Naive thymus-derived CD8-positive, alpha-beta T cell (primary cell): ENCODE measurements around the gene FOXB2. TPM values are rescaled to one million over a fixed set of nuclear protein-coding genes. Genes with fewer than 3 reads are reported as not detected.
"Not testable (repeated sequence)": the region's sequence is repeated elsewhere in the genome, so short reads cannot be mapped to it uniquely, and the experiment has no call there.

Experiments used
- ATAC-seq, 2 donors: fragments of 150-1000 bp; cut with Tn5 transposase in 1 of 2; sonication (Bioruptor Pico), chemical (Tn5 transposase) in 1 of 2; 1 replicate in 1 of 2; 2 replicates in 1 of 2; pipeline ENCODE4 v1.10.0; 2021; ENCODE audit warnings: mild to moderate bottlenecking in 2 of 2, moderate library complexity in 2 of 2
- POLR2A ChIA-PET: fragments of 350-600 bp; sonication (Branson Sonifier 250); formaldehyde crosslinking; loops from one replicate; lab custom pipeline; 2021; ENCODE audit warnings: antibody characterized with exemption; lab: Charles Lee
- DNase-seq, 10 donors: peaks; one replicate each; pipeline versions ENCODE4 v3.0.0 to v3.0.0-alpha.2; 2020 to 2022
- H3K27ac Mint-ChIP-seq, 10 donors: one replicate each; pipeline ENCODE4 v1.8.0; 2020 to 2022; ENCODE audit warnings: mild to moderate bottlenecking in 10 of 10, mixed read lengths in 10 of 10, moderate library complexity in 4 of 10, inconsistent platforms in 1 of 10
- H3K27me3 Mint-ChIP-seq, 5 donors: one replicate each; pipeline ENCODE4 v1.8.0; 2021 to 2022; ENCODE audit warnings: mixed read lengths in 5 of 5
- H3K36me3 Mint-ChIP-seq, 3 donors: one replicate each; pipeline ENCODE4 v1.8.0; 2020 to 2022; ENCODE audit warnings: mixed read lengths in 3 of 3, mild to moderate bottlenecking in 2 of 3, inconsistent platforms in 1 of 3
- H3K4me1 Mint-ChIP-seq, 4 donors: one replicate each; pipeline ENCODE4 v1.8.0; 2021 to 2022; ENCODE audit warnings: mixed read lengths in 4 of 4
- H3K4me3 Mint-ChIP-seq, 10 donors: one replicate each; pipeline ENCODE4 v1.8.0; 2020 to 2022; ENCODE audit warnings: mild to moderate bottlenecking in 10 of 10, mixed read lengths in 10 of 10, moderate library complexity in 6 of 10, inconsistent platforms in 1 of 10
- H3K9me3 Mint-ChIP-seq, 9 donors: one replicate each; pipeline ENCODE4 v1.8.0; 2020 to 2022; ENCODE audit warnings: mixed read lengths in 9 of 9, mild to moderate bottlenecking in 3 of 9, inconsistent platforms in 1 of 9, moderate library complexity in 1 of 9
- polyA plus RNA-seq, 3 donors: library from polyadenylated mRNA; unstranded; fragments of 300-500 nt; fragmentation: Illumina TruSeq; gene quantifications; one replicate each; pipeline ENCODE4 v1.2.3, GENCODE V29; 2021
- total RNA-seq, 8 experiments: library from RNA in 2 of 8; stranded (reverse) in 2 of 8; gene quantifications; one replicate each; pipeline ENCODE4 v1.2.3 and lab custom pipeline; 2021 to 2026

The FOXB2 gene
- total and polyA plus RNA-seq, 5 experiments from 2014 or later: not detected

DNA sequence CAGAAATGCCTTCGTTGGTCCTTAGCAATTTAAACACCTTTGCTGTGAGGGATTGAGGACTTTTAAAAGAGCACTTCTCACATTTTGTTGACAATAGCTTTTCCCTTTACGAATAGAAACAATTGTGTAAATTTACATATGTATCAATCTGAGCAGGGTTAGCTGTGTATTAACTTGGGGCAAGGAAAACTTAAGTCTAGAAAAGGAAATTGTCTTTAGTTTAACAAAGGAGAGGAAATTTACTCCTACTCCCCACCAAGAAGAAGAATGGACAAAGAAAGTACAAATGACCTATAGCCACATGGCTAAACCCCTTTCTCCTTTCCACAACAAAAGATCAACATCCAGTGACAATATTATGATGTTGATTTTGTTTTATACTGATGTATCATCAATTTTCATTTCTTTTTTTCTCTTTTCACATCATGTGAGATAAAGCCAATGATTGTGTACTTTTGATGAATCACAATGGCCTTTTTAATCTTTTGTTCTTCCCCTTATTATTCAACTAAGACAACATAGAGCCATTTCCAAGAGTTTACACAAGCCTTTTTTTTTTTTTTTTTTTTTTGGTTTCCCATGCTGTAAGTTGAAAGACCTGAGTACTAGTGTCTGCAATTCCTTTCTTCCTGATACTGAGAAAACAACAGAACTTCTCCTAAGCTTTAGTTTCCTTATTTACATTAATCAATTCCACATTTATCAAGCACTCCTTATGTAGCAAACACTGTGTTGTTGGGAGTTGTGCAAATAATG lies 19.0 kb downstream of the FOXB2 start:
- Mint-ChIP-seq H3K4me3 (no peak overlapping the region), H3K27ac (no peak overlapping the region), H3K27me3 (peaks cover 10 to 22% (median 20%) of the 10 kb centered on the region in 5 donors), H3K9me3 (peaks cover 0 to 6% (median 0%) of the 10 kb centered on the region in 9 donors), H3K4me1 (no peaks in the 10 kb centered on the region), H3K36me3 (peaks cover 0 to 5% (median 0%) of the 10 kb centered on the region in 3 donors)
- POLR2A ChIA-PET: no interaction called here
- ATAC-seq (no peak), DNase-seq (no peak)

DNA sequence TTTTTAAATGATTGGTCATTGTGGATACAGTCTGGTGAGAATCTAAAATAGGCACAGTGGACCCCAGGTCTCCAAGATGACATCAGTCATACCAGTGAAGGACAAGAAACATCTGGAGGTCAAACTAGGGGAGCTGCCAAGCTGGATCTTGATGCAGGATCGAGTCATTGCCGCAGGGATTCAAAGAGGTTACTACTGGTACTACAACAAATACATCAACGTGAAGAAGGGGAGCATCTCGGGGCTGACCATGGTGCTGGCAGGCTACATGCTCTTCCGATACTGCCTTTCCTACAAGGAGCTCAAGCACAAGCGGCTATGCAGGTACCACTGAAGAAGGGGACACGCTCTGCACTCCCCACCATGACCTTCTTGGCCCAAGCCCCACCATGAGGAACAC lies 20.9 kb downstream of the FOXB2 start:
- no peak overlapping the region for H3K4me3 Mint-ChIP-seq
- POLR2A ChIA-PET: no interaction called here
- H3K36me3 Mint-ChIP-seq: peaks cover 0 to 5% (median 0%) of the 10 kb centered on the region in 3 donors
- H3K27ac Mint-ChIP-seq: no peak overlapping the region
- peaks cover 0 to 24% (median 17%) of the 10 kb centered on the region in 5 donors for H3K27me3 Mint-ChIP-seq
- DNase-seq (no peak), ATAC-seq (no peak)
- H3K4me1 Mint-ChIP-seq: no peaks in the 10 kb centered on the region
- peaks cover 0 to 6% (median 0%) of the 10 kb centered on the region in 9 donors for H3K9me3 Mint-ChIP-seq

DNA sequence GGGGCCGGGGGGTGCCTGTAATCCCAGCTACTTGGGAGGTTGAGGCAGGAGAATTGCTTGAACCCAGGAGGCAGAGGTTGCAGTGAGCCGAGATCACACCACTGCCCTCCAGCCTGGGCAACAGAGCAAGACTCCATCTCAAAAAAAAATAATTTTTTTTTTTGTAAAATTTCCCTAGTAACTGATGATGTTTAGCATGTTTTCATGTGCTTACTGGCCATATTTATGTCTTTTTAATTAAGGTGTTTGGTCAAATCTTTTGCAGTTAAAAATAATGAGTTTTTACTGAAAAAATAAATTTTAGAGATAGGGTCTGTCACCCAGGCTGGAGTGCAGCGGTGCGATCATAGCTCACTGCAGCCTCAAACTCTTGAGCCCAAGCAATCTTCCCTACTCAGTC lies 24.3 kb downstream of the FOXB2 start:
- H3K4me3 Mint-ChIP-seq, H3K4me1 Mint-ChIP-seq, DNase-seq, H3K27ac Mint-ChIP-seq, H3K9me3 Mint-ChIP-seq, ATAC-seq, POLR2A ChIA-PET, H3K36me3 Mint-ChIP-seq: not testable (repeated sequence)
- peaks cover 0 to 26% (median 17%) of the 10 kb centered on the region in 5 donors for H3K27me3 Mint-ChIP-seq

DNA sequence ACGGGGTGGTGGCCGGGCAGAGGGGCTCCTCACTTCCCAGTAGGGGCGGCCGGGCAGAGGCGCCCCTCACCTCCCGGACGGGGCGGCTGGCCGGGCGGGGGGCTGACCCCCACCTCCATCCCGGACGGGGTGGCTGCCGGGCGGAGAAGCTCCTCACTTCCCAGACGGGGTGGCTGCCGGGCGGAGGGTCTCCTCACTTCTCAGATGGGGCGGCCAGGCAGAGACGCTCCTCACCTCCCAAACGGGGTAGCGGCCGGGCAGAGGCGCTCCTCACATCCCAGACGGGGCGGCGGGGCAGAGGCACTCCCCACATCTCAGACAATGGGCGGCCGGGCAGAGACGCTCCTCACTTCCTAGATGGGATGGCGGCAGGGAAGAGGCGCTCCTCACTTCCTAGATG lies 41.2 kb downstream of the FOXB2 start:
- H3K4me1 Mint-ChIP-seq, H3K4me3 Mint-ChIP-seq, ATAC-seq, POLR2A ChIA-PET, DNase-seq, H3K27me3 Mint-ChIP-seq, H3K27ac Mint-ChIP-seq: not testable (repeated sequence)
- Mint-ChIP-seq H3K9me3 (peaks cover 0 to 20% (median 6%) of the 10 kb centered on the region in 9 donors), H3K36me3 (peaks cover 0 to 14% (median 0%) of the 10 kb centered on the region in 3 donors)

DNA sequence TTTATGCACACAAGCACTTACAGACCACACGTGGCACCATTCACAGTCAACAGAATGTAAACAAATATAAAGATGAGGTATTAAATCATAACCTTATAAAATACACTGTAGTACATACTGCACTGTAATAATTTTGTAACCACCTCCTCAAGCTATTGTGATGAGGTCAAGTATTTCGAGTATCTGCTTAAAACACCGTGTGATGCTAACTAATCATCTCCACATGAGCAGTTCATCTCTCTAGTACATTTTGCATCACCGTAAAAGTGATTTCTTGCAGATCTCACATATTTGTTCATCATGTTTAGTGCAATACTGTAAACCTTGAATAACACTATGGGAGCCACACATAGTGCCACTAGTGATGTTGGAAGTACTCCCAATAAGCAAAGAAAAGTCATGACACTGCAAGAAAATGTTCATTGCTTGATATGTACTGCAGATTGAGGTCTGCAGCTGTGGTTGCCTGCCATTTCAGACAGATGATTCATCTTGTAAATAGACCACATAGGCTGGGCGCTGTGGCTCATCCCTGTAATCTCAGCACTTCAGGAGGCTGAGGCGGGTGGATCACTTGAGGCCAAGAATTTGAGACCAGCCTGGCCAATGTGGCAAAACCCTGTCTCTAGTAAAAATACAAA lies 44.3 kb downstream of the FOXB2 start:
- peaks cover 0 to 20% (median 6%) of the 10 kb centered on the region in 9 donors for H3K9me3 Mint-ChIP-seq
- no peak overlapping the region for H3K4me3 Mint-ChIP-seq
- no peak overlapping the region for H3K27ac Mint-ChIP-seq
- POLR2A ChIA-PET: no interaction called here
- peaks cover 0 to 10% (median 3%) of the 10 kb centered on the region in 5 donors for H3K27me3 Mint-ChIP-seq
- DNase-seq (no peak), ATAC-seq (no peak)
- H3K36me3 Mint-ChIP-seq: peaks cover 0 to 9% (median 0%) of the 10 kb centered on the region in 3 donors
- no peaks in the 10 kb centered on the region for H3K4me1 Mint-ChIP-seq

DNA sequence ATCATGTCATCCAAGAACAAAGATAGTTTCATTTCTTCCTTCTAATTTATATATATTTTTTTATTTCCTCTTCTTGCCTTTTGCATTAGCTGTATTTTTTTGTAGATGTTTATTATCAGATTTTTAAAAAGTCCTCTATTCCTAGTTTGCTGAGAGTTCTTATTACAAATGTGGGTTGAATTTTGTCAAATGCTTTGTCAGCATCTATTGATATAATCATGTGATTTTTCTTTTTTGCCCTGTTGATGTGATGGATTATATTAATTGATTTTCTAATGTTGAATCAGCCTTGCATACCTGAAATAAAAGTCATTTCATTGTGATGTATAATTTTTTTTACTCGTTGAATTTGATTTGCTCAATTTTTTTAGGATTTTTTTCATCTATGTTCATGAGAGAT lies 46.9 kb downstream of the FOXB2 start:
- POLR2A ChIA-PET: no interaction called here
- H3K9me3 Mint-ChIP-seq: peaks cover 0 to 13% (median 4%) of the 10 kb centered on the region in 9 donors
- H3K4me3 Mint-ChIP-seq: no peak overlapping the region
- DNase-seq (no peak), ATAC-seq (no peak)
- H3K27me3 Mint-ChIP-seq: peaks cover 2 to 22% (median 4%) of the 10 kb centered on the region in 5 donors
- no peaks in the 10 kb centered on the region for H3K4me1 Mint-ChIP-seq
- peaks cover 0 to 9% (median 0%) of the 10 kb centered on the region in 3 donors for H3K36me3 Mint-ChIP-seq
- H3K27ac Mint-ChIP-seq: no peak overlapping the region

Other genes starting within 250 kb of the FOXB2 start
- gene PRUNE2, start 113.5 kb upstream of the FOXB2 start, total RNA-seq: not detected
- gene PRUNE2, start 113.5 kb upstream of the FOXB2 start, polyA plus RNA-seq: not detected
- gene VPS13A, start 157.9 kb downstream of the FOXB2 start, total RNA-seq: 10 to 100 TPM; 44.3 to 46.7 TPM
- gene VPS13A, start 157.9 kb downstream of the FOXB2 start, polyA plus RNA-seq: 1 to 10 TPM; 2.9 to 4.9 (median 4.0) TPM